HG02678 (cell line): ENCODE data around the gene MARK3.

Experiments used
- ATAC-seq: cut with Tn5 transposase; IDR thresholded peaks from one replicate; pipeline ENCODE4 v1.9.1; 2021; ENCODE audit warnings: mild to moderate bottlenecking, moderate library complexity; ENCODE audit not compliant: unreplicated experiment

The MARK3 gene

GRCh38 chr14:103483600-103483999 lies 98.4 kb downstream of the MARK3 start:
- no peak for ATAC-seq

- no peak for ATAC-seq
Observed at GRCh38 chr14:103485504-103485903, 100.3 kb downstream of the MARK3 start.

GRCh38 chr14:103488071-103488470 lies 102.9 kb downstream of the MARK3 start:
- ATAC-seq: no peak

GRCh38 chr14:103488960-103489359 lies 103.7 kb downstream of the MARK3 start:
- no peak for ATAC-seq

GRCh38 chr14:103489621-103490020 lies 104.4 kb downstream of the MARK3 start:
- ATAC-seq: no peak

GRCh38 chr14:103491691-103492090 lies 106.5 kb downstream of the MARK3 start:
- no peak for ATAC-seq

- ATAC-seq: no peak
Observed at GRCh38 chr14:103492156-103492925, 107.1 kb downstream of the MARK3 start.

GRCh38 chr14:103495854-103496253 lies 110.6 kb downstream of the MARK3 start:
- no peak for ATAC-seq

GRCh38 chr14:103496776-103497175 lies 111.6 kb downstream of the MARK3 start:
- ATAC-seq: no peak

GRCh38 chr14:103499709-103500108 lies 114.5 kb downstream of the MARK3 start:
- no peak for ATAC-seq

- ATAC-seq: no peak
Observed at GRCh38 chr14:103500148-103500990, 115.2 kb downstream of the MARK3 start.

- ATAC-seq: no peak
Observed at GRCh38 chr14:103501041-103501870, 116.0 kb downstream of the MARK3 start.

GRCh38 chr14:103501921-103502669 lies 116.9 kb downstream of the MARK3 start:
- no peak for ATAC-seq

- ATAC-seq: no peak
Observed at GRCh38 chr14:103502877-103503276, 117.7 kb downstream of the MARK3 start.

- ATAC-seq: no peak
Observed at GRCh38 chr14:103503296-103503695, 118.1 kb downstream of the MARK3 start.

GRCh38 chr14:103504991-103505565 lies 119.9 kb downstream of the MARK3 start:
- no peak for ATAC-seq

- ATAC-seq: no peak
Observed at GRCh38 chr14:103507751-103508150, 122.5 kb downstream of the MARK3 start.

GRCh38 chr14:103508521-103509329 lies 123.5 kb downstream of the MARK3 start:
- ATAC-seq: no peak
